ENCODE data around the gene PIGK.
A peak's percentile ranks its signal among the peaks of the same experiment; 100 is the strongest.

The PIGK gene

DNA sequence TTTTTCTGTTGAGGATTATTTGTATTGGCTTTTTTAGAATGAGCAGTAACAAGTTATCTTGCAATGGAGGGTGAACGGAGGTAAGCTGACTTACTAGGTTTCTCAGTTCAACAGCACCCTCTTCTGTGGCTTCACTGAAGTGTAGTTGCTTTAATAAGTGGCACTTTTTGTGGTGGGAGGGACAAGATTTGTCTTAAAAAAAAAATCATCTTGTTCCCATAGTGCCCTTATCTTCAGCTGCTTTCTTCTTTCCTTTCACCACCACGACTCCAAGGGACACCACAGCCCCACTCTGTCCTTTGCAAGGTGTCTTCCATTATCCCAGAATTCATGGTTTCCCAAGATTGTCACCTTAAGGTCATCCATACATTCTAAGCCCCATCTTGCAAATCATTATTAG is 92.9 kb downstream of the PIGK start:
- H3K4me3 ChIP-seq (ENCODE audit: low read length) = no peak overlapping the region
- H4K20me1 ChIP-seq (ENCODE audit: control insufficient read depth, insufficient read depth, low read depth, low read length) = no peaks in the 10 kb centered on the region
- H3K27me3 ChIP-seq (ENCODE audit: control insufficient read depth, low read length) = no peaks in the 10 kb centered on the region
- no peak overlapping the region for H3K27ac ChIP-seq (ENCODE audit: low read depth, low read length)
- no peak for TF ChIP-seq EZH2phosphoT487 (IDR thresholded peaks at IDR 0.05; ENCODE audit: borderline replicate concordance, low read length)
- TF ChIP-seq, protein P1, sequence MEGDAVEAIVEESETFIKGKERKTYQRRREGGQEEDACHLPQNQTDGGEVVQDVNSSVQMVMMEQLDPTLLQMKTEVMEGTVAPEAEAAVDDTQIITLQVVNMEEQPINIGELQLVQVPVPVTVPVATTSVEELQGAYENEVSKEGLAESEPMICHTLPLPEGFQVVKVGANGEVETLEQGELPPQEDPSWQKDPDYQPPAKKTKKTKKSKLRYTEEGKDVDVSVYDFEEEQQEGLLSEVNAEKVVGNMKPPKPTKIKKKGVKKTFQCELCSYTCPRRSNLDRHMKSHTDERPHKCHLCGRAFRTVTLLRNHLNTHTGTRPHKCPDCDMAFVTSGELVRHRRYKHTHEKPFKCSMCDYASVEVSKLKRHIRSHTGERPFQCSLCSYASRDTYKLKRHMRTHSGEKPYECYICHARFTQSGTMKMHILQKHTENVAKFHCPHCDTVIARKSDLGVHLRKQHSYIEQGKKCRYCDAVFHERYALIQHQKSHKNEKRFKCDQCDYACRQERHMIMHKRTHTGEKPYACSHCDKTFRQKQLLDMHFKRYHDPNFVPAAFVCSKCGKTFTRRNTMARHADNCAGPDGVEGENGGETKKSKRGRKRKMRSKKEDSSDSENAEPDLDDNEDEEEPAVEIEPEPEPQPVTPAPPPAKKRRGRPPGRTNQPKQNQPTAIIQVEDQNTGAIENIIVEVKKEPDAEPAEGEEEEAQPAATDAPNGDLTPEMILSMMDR (IDR thresholded peaks at IDR 0.05; ENCODE audit: low read depth, low read length, poor library complexity, severe bottlenecking) = peak; percentile 42
- no peaks in the 10 kb centered on the region for H3K79me2 ChIP-seq (ENCODE audit: control insufficient read depth, low read length)
- no peaks in the 10 kb centered on the region for H3K36me3 ChIP-seq (ENCODE audit: control insufficient read depth, low read length)
- no peaks in the 10 kb centered on the region for H3K4me1 ChIP-seq (ENCODE audit: control insufficient read depth, low read length)
- H3K9me2 ChIP-seq (replicated peaks; ENCODE audit: control insufficient read depth, low read length) = no peaks in the 10 kb centered on the region
- H3K9me3 ChIP-seq (ENCODE audit: control insufficient read depth, insufficient read depth, low read length) = no peaks in the 10 kb centered on the region
- H3F3A ChIP-seq (ENCODE audit: control insufficient read depth, insufficient read depth) = no peaks in the 10 kb centered on the region
- H3K4me2 ChIP-seq (ENCODE audit: low read length) = no peak overlapping the region

DNA sequence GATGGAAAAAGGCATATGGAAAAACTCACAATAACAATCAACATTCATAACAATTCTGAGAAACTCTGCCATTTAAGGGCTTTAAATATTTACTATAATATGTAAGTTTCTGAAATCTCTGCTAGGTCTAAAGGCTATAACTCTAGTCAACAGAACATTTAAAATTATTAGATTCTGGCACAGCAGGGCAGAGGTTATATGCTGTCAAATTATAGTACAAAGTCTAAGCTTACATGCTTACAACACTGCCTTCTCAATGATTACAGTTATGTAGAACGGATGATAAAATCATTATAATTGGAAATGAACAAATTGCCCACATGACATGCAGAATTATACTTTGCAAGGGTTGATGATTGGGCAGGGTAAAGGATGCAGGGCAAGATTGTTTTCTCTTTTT is 97.7 kb downstream of the PIGK start:
- TF ChIP-seq, protein P1 (IDR thresholded peaks at IDR 0.05; ENCODE audit: low read depth, low read length, poor library complexity, severe bottlenecking) = no peak
- no peak for TF ChIP-seq EZH2phosphoT487 (IDR thresholded peaks at IDR 0.05; ENCODE audit: borderline replicate concordance, low read length)
- no peaks in the 10 kb centered on the region for H3K9me3 ChIP-seq (ENCODE audit: control insufficient read depth, insufficient read depth, low read length)

DNA sequence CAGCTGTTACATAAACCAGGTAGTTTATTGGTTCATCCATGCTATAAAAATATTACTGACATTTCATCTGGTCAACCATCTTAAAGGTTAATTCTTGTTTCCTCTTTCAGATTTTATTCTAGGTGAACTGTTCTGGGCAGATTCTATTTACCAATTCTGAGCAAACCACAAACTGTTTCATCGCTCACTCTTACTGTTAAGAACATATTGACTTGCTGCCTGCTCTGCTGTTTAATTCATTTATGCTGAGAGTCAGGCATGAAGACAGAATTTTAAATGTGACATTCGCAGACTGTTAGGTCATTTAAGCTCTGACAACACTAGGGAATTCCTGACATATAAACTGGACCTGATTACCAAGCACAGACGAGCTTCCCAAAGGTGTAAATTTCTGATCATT is 98.3 kb downstream of the PIGK start:
- Histone ChIP-seq H3K36me3 (ENCODE audit: control insufficient read depth, low read length) (no peaks in the 10 kb centered on the region), H4K20me1 (ENCODE audit: control insufficient read depth, insufficient read depth, low read depth, low read length) (no peaks in the 10 kb centered on the region), H3K27me3 (ENCODE audit: control insufficient read depth, low read length) (no peaks in the 10 kb centered on the region), H3K4me3 (ENCODE audit: low read length) (no peak overlapping the region), H3K9me3 (ENCODE audit: control insufficient read depth, insufficient read depth, low read length) (no peaks in the 10 kb centered on the region), H3K9me2 (replicated peaks; ENCODE audit: control insufficient read depth, low read length) (no peaks in the 10 kb centered on the region), H3K79me2 (ENCODE audit: control insufficient read depth, low read length) (no peaks in the 10 kb centered on the region), H3K4me2 (ENCODE audit: low read length) (no peak overlapping the region), H3K4me1 (ENCODE audit: control insufficient read depth, low read length) (no peaks in the 10 kb centered on the region), H3F3A (ENCODE audit: control insufficient read depth, insufficient read depth) (no peaks in the 10 kb centered on the region), H3K27ac (ENCODE audit: low read depth, low read length) (no peak overlapping the region)
- TF ChIP-seq, protein P1 (IDR thresholded peaks at IDR 0.05; ENCODE audit: low read depth, low read length, poor library complexity, severe bottlenecking) = no peak

More for the DNA sequence above, 97.7 kb downstream of the PIGK start:
- H3K79me2 ChIP-seq (ENCODE audit: control insufficient read depth, low read length) = no peaks in the 10 kb centered on the region
- no peaks in the 10 kb centered on the region for H3K36me3 ChIP-seq (ENCODE audit: control insufficient read depth, low read length)
- no peaks in the 10 kb centered on the region for H4K20me1 ChIP-seq (ENCODE audit: control insufficient read depth, insufficient read depth, low read depth, low read length)
- H3K4me1 ChIP-seq (ENCODE audit: control insufficient read depth, low read length) = no peaks in the 10 kb centered on the region
- H3K27me3 ChIP-seq (ENCODE audit: control insufficient read depth, low read length) = no peaks in the 10 kb centered on the region
- H3K27ac ChIP-seq (ENCODE audit: low read depth, low read length) = no peak overlapping the region
- H3K9me2 ChIP-seq (replicated peaks; ENCODE audit: control insufficient read depth, low read length) = no peaks in the 10 kb centered on the region
- H3K4me3 ChIP-seq (ENCODE audit: low read length) = no peak overlapping the region
- H3F3A ChIP-seq (ENCODE audit: control insufficient read depth, insufficient read depth) = no peaks in the 10 kb centered on the region
- H3K4me2 ChIP-seq (ENCODE audit: low read length) = no peak overlapping the region

DNA sequence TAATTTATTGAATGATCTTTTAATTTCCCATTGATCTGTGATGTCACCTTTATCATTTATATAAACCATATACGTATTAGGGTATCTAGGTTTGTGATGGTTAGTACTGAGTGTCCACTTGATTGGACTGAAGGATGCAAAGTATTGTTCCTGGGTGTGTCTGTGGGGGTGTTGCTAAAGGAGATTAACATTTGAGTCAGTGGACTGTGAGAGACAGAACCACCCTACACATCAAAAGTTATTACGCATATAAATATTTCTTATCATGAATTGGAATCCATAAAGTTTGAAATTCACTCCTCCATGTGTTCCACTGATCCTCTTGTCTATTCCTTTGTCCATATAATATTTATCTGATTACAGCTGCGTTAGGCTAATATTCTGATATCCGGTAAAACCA is 100.5 kb downstream of the PIGK start:
- Histone ChIP-seq H3F3A (ENCODE audit: control insufficient read depth, insufficient read depth) (no peaks in the 10 kb centered on the region), H3K79me2 (ENCODE audit: control insufficient read depth, low read length) (no peaks in the 10 kb centered on the region), H4K20me1 (ENCODE audit: control insufficient read depth, insufficient read depth, low read depth, low read length) (no peaks in the 10 kb centered on the region), H3K36me3 (ENCODE audit: control insufficient read depth, low read length) (no peaks in the 10 kb centered on the region), H3K27me3 (ENCODE audit: control insufficient read depth, low read length) (no peaks in the 10 kb centered on the region), H3K27ac (ENCODE audit: low read depth, low read length) (no peak overlapping the region), H3K9me2 (replicated peaks; ENCODE audit: control insufficient read depth, low read length) (no peaks in the 10 kb centered on the region), H3K4me3 (ENCODE audit: low read length) (no peak overlapping the region), H3K4me1 (ENCODE audit: control insufficient read depth, low read length) (no peaks in the 10 kb centered on the region), H3K9me3 (ENCODE audit: control insufficient read depth, insufficient read depth, low read length) (no peaks in the 10 kb centered on the region), H3K4me2 (ENCODE audit: low read length) (no peak overlapping the region)
- TF ChIP-seq, protein P1 (IDR thresholded peaks at IDR 0.05; ENCODE audit: low read depth, low read length, poor library complexity, severe bottlenecking) = no peak
- no peak for TF ChIP-seq EZH2phosphoT487 (IDR thresholded peaks at IDR 0.05; ENCODE audit: borderline replicate concordance, low read length)
